GM12865 (cell line): ENCODE measurements around the gene TNFSF12.

Experiments used
- DNase-seq: peaks from one replicate; pipeline ENCODE4 v3.0.0; 2010; ENCODE audit warnings: low read depth
- H3K4me3 ChIP-seq: 2 replicates; pipeline ENCODE4 v1.5.1; 2011; ENCODE audit warnings: mild to moderate bottlenecking, low read depth, low read length, control low read depth
- TF ChIP-seq, protein P1 (sequence below): IDR thresholded peaks from 2 replicates; pipeline ENCODE4 v1.5.1; 2011; ENCODE audit warnings: low read length, control low read depth, low read depth, inconsistent platforms; ENCODE audit not compliant: insufficient read depth; ENCODE audit errors: missing control alignments

TNFSF12 gene

DNA sequence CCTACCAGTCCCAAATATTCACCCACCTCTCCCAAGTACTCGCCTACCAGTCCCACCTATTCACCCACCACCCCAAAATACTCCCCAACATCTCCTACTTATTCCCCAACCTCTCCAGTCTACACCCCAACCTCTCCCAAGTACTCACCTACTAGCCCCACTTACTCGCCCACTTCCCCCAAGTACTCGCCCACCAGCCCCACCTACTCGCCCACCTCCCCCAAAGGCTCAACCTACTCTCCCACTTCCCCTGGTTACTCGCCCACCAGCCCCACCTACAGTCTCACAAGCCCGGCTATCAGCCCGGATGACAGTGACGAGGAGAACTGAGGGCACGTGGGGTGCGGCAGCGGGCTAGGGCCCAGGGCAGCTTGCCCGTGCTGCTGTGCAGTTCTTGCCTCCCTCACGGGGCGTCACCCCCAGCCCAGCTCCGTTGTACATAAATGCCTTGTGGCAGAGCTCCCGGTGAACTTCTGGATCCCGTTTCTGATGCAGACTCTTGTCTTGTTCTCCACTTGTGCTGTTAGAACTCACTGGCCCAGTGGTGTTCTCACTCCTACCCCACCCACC lies 34.9 kb upstream of the TNFSF12 start:
- no peak overlapping the region for H3K4me3 ChIP-seq
- no peak for DNase-seq

DNA sequence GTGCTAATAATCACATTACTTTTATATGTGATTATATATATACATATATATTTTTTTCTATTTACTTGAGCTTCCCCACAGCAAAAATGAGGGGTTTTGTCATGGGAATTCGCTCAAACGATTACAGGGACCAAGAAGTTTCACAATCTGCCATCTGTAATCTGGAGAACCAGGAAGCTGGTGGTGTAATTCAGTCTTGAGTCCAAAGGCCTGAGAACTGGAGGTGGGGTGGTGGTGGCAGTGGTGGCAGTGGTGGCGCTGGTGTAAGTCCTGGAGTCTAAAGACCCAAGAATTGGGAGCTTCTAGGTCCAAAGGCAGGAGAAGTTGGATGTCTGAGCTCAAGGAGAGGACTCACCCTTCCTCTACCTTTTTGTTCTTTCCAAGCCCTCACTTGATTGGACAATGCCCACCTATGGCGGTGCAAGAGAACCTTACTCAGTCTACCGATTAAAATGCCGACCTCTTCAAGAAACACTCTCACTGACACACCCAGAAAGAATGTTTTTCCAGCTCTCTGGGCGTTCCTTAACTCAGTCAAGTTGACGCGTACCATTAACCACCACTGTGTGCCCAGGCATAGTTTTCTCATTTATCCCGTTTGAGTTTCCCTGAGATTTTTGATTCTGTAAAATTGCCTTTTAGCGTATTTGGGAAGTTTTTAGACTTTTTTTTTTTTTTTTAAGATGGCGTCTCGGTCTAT lies 32.8 kb upstream of the TNFSF12 start:
- no peak overlapping the region for H3K4me3 ChIP-seq
- TF ChIP-seq, protein P1, sequence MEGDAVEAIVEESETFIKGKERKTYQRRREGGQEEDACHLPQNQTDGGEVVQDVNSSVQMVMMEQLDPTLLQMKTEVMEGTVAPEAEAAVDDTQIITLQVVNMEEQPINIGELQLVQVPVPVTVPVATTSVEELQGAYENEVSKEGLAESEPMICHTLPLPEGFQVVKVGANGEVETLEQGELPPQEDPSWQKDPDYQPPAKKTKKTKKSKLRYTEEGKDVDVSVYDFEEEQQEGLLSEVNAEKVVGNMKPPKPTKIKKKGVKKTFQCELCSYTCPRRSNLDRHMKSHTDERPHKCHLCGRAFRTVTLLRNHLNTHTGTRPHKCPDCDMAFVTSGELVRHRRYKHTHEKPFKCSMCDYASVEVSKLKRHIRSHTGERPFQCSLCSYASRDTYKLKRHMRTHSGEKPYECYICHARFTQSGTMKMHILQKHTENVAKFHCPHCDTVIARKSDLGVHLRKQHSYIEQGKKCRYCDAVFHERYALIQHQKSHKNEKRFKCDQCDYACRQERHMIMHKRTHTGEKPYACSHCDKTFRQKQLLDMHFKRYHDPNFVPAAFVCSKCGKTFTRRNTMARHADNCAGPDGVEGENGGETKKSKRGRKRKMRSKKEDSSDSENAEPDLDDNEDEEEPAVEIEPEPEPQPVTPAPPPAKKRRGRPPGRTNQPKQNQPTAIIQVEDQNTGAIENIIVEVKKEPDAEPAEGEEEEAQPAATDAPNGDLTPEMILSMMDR, result no peak
- DNase-seq, result no peak

More for the DNA sequence above, 34.9 kb upstream of the TNFSF12 start:
- TF ChIP-seq, protein P1, result no peak

DNA sequence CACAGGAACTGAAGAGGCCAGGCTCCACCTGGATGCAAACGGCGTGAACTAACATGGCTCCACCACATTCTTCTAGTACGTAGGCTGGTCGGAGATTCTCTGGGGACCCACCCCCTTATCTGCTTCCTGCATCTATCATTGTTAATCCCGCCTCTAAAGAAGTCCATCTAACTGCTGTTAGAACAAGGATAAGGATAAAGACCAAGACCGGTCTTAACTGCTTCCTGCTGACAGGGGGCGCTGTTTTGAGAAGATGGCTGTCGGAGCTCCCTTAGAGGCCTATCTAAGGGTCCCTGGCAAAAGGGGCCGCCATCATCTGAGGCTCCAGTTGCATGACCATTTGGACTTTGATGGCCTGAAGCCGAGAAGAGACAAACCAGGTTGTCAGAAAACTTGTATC lies 25.8 kb upstream of the TNFSF12 start:
- TF ChIP-seq, protein P1, result peak; percentile 56
- no peak overlapping the region for H3K4me3 ChIP-seq

DNA sequence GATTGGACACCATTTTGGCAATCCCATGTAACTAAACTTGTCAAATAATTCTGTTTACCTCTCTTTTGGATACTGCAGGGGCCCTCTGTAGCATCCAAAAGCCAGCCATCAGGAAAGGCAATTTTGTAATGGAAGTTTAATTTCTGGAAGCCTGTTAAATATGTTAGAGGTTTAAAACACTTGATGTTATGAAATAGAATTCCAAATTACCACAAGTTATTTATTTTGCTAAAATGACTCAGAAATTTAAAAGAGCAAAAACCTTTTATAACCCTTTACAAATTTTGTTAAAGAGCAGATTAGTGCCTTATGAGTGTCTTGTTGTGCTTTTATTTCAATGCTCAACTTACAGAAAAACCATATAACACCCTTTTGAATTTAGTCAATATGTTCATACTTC lies 20.0 kb upstream of the TNFSF12 start:
- no peak overlapping the region for H3K4me3 ChIP-seq
- DNase-seq, result no peak
- TF ChIP-seq, protein P1, result no peak

More for the DNA sequence above, 25.8 kb upstream of the TNFSF12 start:
- DNase-seq, result peak; percentile 50

DNA sequence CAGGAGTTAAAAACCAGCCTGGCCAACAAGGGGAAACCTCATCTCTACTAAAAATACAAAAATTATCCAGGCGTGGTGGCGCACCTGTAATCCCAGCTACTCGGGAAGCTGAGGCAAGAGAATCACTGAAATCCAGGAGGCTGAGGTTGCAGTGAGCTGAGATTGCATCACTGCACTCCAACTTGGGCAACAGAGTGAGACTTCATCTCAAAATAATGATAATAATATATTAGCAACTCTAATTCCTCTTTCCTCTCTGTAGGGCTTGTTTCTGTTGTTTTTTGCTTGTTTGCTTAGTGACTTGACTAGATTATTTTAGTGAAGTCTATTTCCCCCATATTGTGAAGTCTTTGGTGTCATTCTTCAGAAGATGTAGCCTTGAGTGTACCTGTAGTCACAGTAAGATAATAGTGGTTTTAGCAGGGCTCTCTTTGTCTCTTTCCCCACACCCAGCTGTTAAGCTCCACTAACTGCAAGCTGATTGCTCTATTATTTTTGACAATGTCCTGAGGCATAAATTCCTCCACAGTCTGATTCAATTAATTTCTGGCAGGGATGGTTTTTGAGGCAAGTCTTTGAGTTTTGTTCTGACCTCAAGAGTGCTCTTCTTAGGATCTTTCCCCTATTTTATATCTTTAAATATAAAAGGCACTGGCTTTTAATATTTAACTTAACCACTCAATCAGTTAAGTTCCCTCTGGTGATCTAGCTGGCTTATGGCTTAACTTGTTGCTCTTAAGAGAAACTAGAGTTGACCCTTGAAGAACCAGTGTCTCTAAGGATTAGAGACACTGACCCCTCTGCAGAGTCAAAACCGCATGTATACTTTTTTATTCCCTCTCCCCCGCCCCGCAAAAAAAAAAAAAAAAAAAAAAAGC lies 18.6 kb upstream of the TNFSF12 start:
- TF ChIP-seq, protein P1, result no peak
- no peak overlapping the region for H3K4me3 ChIP-seq
- DNase-seq, result no peak

DNA sequence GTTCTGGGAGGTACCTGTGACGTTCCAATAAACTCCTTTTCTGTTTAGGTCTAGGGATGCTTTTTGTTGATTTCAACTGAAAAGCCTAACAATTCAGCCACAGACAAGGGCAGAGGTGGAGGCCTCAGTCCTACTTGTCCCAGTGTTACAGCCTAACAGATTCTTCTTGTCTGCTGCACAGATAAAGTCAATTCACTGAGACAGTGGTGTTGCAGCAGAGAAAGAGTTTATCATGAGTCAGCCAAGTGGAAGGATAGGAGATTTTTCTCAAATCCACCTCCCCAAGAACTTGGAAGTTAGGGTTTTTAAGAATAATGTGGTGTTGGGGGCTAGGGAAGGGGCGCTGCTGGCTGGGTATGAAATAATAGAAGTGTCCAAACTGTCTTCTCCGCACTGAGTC lies 10.8 kb upstream of the TNFSF12 start:
- no peak for DNase-seq
- TF ChIP-seq, protein P1, result no peak
- no peak overlapping the region for H3K4me3 ChIP-seq
